GM12878 (cell line): ENCODE measurements around the gene HIGD1C.

Experiments used
- BRCA1 ChIP-seq: IDR thresholded peaks from 2 replicates; pipeline ENCODE4 v1.6.1; 2011; ENCODE audit warnings: low read depth, low read length, improper control_type of control experiment
- HDGF ChIP-seq: fragments of 450-650 bp; IDR thresholded peaks from 2 replicates; pipeline ENCODE4 v1.6.1; 2016; ENCODE audit warnings: antibody characterized with exemption
- MAX ChIP-seq: IDR thresholded peaks from 2 replicates; pipeline ENCODE4 v1.6.1; 2012; ENCODE audit warnings: low read depth, low read length, improper control_type of control experiment
- RUNX3 ChIP-seq: IDR thresholded peaks from 2 replicates; pipeline ENCODE4 v1.6.1; 2012; ENCODE audit warnings: low read length, inconsistent platforms
- TF ChIP-seq, protein P1 (sequence below), 3 experiments: IDR thresholded peaks in 2 of 3; conservative IDR thresholded peaks in 1 of 3; 2 replicates each; pipeline ENCODE4 v1.5.1; 2011; ENCODE audit warnings: low read depth in 3 of 3, low read length in 3 of 3, mild to moderate bottlenecking in 3 of 3, control low read depth in 2 of 3, moderate library complexity in 2 of 3, inconsistent platforms in 1 of 3, mixed read lengths in 1 of 3; ENCODE audit not compliant: control insufficient read depth in 2 of 3, insufficient read depth in 1 of 3; ENCODE audit errors: extremely low read depth in 1 of 3

DNA sequence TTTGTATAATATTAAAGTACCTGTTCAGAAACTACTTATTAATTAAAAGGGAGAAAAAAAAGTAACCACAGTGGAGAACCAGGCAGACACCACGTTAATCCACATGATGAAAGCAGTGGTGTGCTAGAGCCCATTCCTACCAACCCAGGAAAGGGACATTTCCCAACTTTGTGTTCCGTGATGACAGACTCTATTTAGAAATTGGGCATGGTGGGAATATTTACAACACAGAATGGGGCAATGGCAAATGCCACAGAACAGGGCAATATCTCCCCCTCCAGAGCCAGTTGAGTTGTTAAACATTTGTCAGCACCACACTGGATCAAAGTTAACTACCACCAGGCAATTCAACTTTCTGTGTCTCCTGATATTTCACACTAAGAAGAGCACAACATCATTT is 1.2 kb upstream of the HIGD1C start:
- no peak for TF ChIP-seq RUNX3
- no peak for TF ChIP-seq HDGF
- TF ChIP-seq BRCA1: no peak
- TF ChIP-seq, protein P1, sequence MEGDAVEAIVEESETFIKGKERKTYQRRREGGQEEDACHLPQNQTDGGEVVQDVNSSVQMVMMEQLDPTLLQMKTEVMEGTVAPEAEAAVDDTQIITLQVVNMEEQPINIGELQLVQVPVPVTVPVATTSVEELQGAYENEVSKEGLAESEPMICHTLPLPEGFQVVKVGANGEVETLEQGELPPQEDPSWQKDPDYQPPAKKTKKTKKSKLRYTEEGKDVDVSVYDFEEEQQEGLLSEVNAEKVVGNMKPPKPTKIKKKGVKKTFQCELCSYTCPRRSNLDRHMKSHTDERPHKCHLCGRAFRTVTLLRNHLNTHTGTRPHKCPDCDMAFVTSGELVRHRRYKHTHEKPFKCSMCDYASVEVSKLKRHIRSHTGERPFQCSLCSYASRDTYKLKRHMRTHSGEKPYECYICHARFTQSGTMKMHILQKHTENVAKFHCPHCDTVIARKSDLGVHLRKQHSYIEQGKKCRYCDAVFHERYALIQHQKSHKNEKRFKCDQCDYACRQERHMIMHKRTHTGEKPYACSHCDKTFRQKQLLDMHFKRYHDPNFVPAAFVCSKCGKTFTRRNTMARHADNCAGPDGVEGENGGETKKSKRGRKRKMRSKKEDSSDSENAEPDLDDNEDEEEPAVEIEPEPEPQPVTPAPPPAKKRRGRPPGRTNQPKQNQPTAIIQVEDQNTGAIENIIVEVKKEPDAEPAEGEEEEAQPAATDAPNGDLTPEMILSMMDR (IDR thresholded peaks at IDR 0.05 in 2 of 3, conservative IDR thresholded peaks at IDR 0.05 in 1 of 3; ENCODE audit: control insufficient read depth in 2 of 3, extremely low read depth in 1 of 3, insufficient read depth in 1 of 3, low read depth in 3 of 3, low read length in 3 of 3): no peak
- no peak for TF ChIP-seq MAX
